Fibroblast of lung (primary cell): ENCODE data around the gene SHQ1.

ENCODE experiments used
- CTCF ChIP-seq, 2 donors: IDR thresholded peaks in 1 of 2; conservative IDR thresholded peaks in 1 of 2; 1 replicate in 1 of 2; 2 replicates in 1 of 2; pipeline ENCODE4 v1.5.1; 2011 to 2012; ENCODE audit warnings: low read length in 2 of 2, control low read depth in 1 of 2, inconsistent platforms in 1 of 2, low read depth in 1 of 2, mild to moderate bottlenecking in 1 of 2
- EZH2 ChIP-seq: IDR thresholded peaks from 2 replicates; pipeline ENCODE4 v1.5.1; 2012; ENCODE audit warnings: low read length, control low read depth, mild to moderate bottlenecking; ENCODE audit errors: missing control alignments

GRCh38 chr3:72756900-72757299 lies 91.3 kb downstream of the SHQ1 start:
- TF ChIP-seq CTCF (conservative IDR thresholded peaks at IDR 0.05 in 1 of 2, IDR thresholded peaks at IDR 0.05 in 1 of 2; ENCODE audit: low read depth in 1 of 2, low read length in 2 of 2) (no peak), EZH2 (no peak)
